HG02885 (cell line): ENCODE data around the gene MRPL42.
"Not testable (repeated sequence)": the region's sequence is repeated elsewhere in the genome, so short reads cannot be mapped to it uniquely, and the experiment has no call there.

ENCODE experiments used
- ATAC-seq: cut with Tn5 transposase; IDR thresholded peaks from one replicate; pipeline ENCODE4 v1.9.1; 2021; ENCODE audit warnings: mild to moderate bottlenecking; ENCODE audit not compliant: unreplicated experiment, poor library complexity

Gene MRPL42

DNA sequence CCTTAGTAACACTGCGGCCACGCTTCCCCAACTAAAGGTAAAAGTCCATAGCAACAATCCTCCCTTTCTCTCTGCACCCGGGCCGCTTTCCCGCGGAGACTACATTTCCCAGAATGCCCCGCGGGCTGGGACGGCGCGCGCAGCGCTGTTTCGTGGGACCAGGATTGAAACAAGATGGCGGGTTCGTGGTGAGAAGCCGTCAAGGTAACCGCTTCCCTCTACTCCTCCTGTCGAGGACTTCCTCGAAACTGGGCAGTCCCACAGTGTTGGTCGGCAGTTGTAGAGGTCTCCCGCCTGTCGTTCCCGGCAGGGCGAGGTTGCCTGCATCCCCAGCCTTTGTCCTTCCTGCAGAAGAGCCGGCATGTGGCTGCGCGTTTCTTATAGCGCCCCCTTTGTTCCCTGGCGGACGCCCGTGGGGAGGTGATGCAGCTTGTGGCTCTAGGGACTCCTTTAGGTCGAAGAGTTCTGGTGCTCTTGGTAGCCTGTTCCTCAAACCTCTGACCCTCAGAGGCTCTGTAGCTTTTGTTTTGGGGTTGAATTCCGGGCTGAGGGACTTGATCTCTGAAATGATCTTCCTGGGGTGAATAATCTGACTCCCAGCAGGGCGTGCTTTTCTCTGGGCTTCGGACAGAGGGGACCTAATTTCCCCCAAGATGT, at the start of gene MRPL42:
Gene MRPL42, plus strand, starts transcription at position 164 of the 657 bp plus-strand sequence. CDS start 1,772 bp downstream, outside the sequence.
- ATAC-seq: peak; percentile 87

DNA sequence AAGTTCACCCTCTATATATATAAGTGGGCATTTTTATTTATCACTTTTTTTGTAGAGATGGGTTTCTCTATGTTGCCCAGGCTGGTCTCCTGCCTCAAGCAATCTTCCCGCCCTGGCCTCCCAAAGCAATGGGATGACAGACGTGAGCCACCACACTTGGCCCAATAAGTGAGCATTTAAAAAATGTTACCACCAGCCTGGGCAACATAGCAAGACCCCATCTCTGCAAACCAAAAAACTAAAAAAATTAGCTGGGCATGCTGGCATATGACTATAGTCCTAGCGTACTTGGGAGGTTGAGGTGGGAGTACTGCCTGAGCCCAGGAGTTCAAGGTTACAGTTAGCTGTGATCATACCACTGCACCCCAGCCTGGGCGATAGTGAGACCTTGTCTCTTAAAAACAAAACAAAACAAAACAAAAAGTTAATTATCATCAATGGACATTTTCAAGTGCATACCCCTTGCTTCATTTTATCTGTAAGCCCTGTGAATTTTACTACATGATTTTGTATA, 49.3 kb upstream of the MRPL42 start:
- ATAC-seq: no peak

DNA sequence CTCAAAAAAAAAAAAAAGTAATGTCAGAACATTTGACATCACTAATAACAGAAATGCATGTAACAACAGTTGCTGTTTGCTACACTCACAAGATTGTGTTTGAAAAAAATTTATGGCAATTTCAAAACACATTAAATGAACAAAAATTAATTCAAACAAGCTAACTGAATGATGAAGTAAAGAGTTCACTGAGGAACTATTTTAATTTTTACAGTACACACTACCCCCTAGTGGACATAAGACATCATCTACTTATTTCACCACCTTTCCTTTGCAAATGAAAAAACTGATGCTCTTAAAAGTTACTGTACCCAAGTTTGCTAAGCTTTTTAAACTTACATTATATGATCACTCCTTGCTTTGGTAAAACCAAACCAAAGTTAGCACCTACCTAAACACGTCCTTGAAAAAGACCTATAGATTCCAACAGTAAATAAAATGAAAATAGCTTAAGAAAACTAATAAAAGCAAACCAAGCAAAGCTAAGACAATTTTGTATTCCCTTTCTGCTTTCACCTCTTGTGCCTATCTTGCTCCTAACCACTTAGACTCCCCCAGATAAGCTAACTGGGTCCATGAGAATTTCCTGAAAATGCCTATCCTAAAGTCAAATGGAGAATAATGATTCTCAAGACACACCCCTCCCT, 47.8 kb upstream of the MRPL42 start:
- no peak for ATAC-seq

DNA sequence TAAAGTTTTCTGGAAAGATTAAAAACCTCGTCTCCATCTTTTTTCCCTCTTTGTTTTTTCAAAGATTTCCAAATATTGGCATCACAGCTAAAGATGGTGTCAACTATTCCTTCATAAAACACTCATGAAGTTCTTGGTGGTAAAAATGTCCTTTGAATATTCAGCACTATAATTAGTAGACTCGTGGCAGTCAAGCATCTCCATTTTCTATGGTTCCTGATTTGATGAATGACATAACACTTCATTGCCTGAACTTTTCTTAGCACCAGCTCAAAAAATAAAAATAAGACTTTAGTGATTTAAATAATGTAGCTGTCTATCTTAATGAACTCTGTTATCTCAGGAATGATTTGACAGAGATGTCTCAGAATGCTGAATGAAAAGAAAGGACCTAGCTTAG, 45.3 kb upstream of the MRPL42 start:
- ATAC-seq: no peak

DNA sequence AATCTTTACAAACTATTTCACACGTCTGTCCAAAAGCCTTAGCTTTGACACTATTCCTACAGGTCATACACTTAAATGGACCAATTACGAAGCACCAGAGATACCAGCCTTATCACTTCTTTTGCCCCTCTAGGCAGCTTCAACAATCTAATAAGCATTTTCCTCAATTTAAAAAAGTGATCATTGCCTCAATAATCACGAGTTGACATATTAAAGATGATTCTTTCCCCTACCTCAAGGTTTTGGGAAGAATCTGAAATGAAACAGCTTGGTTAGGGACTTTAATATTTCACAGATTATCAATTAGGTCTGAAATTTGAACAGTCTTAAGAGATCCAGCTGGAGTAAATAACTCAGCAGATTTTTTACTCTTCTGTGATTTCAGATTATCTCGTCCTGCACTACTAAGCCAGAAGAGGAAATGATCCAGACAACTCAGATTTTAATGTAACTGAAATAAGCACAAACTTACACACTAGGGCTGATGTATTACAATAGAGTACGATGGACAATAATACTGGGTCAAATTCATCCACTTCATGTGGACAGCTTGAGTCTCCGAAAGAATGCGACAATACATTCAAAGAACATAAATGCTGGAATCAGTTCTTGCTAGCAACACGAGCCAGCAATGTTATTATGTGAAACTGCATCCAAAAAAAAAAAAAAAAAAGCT, 41.4 kb upstream of the MRPL42 start:
- peak; percentile 21 for ATAC-seq

DNA sequence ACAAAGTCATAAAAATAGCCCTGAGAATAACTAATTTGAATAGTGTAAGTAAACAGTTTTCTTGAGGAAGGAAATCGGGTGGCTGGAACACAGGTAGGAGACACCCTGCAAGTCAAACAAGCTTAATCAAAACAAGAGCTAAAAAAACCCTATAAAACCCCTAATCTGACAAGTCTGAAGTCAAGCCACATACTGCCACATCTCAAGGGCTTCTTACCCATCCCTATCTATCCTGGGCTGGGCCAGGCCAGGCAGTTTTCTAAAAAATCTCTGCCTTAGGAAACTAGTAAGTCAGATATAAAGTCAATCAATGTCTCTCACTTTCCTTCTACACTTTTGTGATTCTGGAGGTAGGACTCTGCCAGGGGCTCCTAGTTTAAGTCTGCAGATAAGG, 40.9 kb upstream of the MRPL42 start:
- peak; percentile 36 for ATAC-seq

DNA sequence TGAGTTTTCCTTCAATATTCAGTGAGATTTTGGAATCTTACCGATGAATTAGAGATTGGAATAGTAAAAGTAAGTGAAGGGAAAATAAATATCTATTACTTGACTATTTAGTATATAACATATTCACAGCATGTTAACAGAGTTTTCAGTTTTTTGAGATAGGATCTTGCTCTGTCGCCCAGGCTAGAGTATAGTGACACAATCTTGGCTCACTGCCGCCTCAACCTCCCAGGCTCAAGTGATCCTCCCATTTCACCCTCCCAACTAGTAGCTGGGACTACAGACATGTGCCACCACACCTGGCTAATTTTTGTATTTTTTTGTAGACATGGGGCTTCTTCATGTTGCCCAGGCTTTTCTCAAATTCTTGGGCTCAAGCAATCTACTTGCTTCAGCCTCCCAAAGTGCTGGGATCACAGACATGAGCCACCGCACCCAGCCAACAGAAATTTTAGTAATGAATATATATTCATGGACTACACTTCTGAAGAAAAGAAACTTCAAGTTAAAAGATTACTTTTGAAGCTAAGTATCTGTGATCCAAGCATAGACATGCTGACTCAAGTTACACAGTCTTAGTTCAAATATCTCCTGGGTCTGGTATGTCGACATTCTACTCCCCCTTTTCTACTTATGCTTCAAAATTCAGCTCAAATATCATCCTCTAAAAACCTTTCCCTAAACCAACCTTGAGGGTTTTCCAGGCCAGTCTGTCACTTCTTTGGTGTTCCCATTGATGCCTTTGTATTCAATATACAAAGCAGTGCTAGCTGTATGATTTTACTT, 39.3 kb upstream of the MRPL42 start:
- no peak for ATAC-seq

DNA sequence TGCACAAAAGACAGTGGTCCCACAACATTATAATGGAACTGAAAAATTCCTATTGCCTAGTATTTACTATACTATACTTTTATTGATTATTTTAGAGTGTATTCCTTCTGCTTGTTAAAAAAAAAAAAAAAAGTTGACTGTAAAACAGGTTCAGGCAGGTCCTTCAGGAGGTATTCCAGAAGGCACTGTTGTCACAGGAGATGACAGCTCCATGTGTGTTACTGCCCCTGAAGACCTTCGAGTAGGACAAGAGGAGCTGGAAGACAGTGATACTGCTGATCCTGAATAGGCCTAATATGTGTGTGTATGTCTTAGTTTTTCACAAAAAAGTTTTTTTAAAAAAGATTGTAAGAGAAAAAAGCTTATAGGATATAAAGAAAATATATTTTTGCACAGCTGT, 37.9 kb upstream of the MRPL42 start:
- no peak for ATAC-seq

DNA sequence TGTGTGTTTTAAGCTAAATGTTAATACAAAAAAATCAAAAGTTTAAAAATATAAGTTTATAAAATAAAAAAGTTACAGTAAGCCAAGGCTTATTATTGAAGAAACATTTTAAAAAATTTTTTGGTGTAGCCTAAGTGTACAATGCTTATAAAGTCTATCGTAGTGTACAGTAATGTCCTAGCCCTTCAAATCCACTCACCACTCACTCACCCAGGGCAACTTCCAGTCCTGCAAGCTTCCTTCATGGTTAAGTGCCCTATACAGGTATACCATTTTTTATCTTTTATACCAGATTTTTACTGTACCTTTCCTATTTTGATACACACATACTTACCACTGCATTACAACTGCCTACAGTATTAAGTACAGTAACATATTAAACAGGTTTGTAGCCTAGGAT, 37.5 kb upstream of the MRPL42 start:
- ATAC-seq: no peak

DNA sequence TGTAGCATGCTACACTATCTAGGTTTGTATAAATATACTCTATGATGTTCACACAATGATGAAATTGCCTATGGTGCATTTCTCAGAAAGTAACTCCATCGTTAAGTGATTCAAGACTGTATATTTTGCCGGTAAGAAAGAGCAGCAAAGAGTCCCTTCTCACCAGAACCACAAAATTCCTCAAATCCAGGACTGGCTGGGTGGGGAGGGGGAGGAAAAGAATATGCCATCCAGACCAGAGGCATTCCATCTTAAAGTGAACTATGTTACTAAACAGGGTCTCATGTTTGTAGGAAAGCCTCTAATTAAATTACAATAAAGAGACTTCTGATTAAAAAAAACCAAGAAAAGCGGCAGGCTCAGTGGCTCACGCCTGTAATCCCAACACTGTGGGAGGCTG, 37.0 kb upstream of the MRPL42 start:
- no peak for ATAC-seq

DNA sequence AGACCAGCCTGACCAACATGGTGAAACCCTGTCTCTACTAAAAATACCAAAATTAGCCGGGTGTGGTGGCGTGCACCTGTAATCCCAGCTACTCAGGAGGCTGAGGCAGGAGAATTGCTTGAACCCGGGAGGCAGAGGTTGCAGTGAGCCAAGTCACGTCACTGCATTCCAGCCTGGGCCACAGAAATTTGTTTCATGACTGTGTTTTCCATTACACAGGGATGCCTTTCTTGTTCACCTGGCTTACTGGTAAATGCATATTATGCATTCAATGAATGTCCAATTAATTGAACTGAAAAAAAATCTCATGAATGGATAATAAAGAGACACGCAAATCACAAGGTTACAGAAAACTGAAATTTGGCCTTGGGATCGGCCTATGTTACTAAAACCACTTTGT, 35.3 kb upstream of the MRPL42 start:
- ATAC-seq: not testable (repeated sequence)

DNA sequence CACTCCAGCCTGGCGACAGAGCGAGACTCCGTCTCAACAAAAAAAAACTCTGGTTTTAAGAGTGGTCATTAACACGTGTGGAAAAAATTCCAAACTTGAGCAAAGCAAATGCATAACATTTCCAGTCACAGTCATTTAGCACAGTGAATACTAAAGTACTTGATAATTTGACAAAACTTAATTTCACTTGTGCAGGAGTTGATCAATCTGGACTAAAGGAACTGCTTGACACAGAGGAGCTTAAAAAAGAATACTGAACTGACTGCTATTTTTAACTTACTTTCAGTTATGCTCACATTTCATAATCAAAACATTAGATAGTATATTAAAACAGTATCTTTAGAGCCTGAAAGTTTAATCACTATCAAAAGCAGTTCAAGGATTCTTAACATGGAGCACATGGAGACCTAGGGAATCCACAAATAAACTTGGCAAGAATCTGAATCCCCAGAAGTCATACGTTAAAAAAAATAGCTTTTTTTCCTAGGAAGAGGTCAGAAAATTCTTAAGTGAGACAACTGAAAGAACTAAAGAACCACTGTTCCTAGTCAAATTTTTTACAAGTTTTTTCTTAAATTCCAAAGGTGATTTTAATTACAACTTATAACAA, 33.0 kb upstream of the MRPL42 start:
- ATAC-seq: no peak

DNA sequence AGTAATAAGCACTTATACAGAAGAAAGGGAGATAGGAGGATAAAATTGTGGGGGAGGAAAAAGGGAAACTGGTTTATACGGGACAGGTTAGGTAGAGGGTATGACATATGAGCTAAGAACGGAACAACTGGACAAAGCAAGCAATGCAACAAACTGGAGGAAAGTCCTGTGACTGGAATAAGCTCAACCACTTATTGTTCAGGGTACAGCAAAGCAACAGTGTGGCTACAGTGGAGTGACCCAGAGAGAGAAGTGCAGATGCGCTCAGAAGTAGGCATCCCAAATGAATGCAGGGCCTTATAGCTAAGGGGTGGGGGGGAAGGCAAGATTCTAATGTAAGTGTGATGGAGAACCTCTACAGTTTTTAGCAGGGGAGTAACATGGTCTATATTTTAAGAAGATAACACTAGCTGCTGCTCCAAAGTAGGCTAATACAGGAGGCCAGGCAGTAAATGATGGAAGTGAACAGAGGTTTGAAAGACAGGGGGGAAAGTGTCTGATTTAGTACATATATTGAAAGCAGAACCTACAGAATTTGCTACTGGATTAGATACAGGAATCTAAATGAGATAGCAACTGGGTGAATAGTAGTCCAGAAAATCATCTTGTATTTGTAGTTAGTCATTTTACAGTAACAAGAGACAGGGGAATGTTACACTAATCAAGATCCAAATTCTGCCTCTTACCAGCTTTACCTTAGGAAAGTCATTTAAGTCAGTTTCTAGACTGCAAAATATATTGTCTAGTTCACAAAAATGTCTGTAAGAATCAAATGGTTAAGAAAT, 28.9 kb upstream of the MRPL42 start:
- no peak for ATAC-seq

DNA sequence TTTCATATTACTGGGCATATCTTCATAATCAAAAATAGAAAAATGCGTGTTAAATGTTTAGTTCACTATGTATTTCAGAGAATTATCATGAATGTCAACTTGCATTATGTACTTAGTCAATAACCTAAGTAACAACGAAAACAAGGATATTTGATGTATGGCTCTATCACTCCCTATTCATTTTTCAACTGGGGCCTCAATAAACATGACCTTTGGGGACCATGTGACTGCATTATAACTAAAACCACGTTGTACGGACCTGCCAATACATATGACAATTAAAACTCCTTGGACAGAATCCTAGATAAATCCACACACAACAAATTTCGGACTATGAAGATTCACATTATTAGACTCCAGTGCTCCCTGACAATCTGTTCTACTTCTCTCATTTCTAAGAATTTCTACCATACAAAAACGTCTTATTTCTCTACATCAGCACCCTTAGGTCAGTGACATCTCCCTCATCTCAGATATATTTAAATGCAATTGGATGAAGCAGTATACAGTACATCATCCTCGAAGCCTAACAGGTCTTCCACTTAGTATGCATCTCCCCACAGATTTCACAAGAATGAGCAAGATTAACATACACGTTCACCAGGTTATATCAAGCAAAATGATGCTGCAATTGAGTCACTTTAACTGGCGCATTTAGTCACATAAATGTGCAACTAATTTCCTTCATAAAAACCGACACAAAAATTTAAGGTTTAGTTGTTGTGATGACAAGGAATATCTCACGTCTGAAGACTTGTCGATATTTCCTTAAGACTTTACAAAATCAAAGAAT, 27.1 kb upstream of the MRPL42 start:
- no peak for ATAC-seq

DNA sequence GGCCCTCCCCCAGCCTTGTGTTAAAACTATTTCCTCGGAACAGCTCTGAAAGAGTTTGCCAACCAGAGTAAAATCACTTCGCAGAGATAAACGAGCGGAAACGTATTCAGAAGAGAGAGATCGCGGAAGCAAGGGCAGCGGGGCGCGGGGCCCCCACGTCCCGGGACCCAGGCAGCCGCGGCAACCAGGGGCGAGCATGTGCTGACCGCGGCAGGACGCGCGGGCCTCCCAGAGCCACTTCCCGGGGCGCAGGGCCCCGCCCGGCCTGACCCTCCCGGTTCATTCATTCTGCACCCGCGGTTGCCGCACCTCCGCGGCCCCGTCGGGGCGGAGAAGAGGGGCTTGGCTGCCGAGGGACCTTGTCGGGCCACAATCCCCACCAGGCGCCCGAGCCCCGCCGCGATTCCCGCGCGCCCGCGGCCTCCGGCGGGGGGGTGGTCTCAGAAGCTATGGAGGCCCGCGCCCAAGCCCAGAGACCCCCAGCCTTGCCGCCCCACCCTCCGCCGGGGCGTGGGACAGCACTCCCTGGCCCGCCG, 26.2 kb upstream of the MRPL42 start:
- no peak for ATAC-seq

DNA sequence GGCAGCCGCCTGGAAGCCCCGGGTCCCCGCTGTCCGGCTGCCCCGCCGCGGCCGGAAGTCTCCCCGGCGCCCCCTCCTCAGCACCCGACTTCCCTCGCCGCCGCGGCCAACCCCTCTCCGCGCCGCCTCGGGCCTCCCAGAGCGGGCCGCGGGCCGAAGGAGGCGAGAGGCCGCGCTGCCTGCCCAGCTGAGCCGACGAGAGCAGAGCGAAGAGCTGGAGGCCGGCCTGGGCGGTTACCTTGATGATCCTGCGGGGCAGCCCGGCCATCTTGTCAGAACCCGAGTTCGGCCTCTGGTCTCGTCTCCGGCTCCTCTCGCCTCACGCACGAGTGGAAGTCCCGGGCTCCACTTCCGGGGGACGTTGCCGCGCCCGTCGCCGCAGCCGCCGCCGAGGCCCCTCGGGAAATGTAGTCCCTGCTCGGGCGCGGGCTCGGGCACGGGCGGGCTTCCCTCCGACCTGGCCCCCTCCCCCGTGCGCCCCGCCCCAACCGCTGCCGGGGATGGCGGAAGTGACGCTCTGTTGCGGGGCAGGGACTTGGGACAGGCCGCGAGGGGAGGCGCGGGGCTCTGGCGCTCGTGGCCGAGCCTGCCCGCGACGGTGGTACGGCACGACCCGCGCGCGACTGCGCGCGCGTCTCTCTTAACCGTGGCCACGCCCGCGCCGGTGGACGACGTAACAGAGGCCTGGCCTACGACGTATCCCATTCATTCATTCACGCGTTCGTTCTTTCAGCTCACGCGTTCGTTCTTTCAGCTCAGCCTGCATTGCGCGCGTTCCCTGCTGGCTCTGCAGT, 25.5 kb upstream of the MRPL42 start, which contains the start of gene UBE2N:
Gene UBE2N, minus strand, starts transcription at position 331 of the 794 bp plus-strand sequence. Its CDS starts 63 bp downstream, at position 268.
- ATAC-seq: peak; percentile 78
